NCI-H345 treated with DMSO at 0.1 percent for 48 hours (cell line): ENCODE data around the gene RMND5A.
"Not testable (repeated sequence)": the region's sequence is repeated elsewhere in the genome, so short reads cannot be mapped to it uniquely, and the experiment has no call there.

Source experiments
- DNase-seq: peaks from one replicate; lab custom pipeline; 2025; ENCODE audit not compliant: unreplicated experiment; lab: John Stamatoyannopoulos, UW

RMND5A gene

GRCh38 chr2:86714579-86715173 is 5.4 kb upstream of the RMND5A start:
- not testable (repeated sequence) for DNase-seq

- DNase-seq, result not testable (repeated sequence)
Observed at GRCh38 chr2:86719263-86719636, 841 bp upstream of the RMND5A start.

DNA sequence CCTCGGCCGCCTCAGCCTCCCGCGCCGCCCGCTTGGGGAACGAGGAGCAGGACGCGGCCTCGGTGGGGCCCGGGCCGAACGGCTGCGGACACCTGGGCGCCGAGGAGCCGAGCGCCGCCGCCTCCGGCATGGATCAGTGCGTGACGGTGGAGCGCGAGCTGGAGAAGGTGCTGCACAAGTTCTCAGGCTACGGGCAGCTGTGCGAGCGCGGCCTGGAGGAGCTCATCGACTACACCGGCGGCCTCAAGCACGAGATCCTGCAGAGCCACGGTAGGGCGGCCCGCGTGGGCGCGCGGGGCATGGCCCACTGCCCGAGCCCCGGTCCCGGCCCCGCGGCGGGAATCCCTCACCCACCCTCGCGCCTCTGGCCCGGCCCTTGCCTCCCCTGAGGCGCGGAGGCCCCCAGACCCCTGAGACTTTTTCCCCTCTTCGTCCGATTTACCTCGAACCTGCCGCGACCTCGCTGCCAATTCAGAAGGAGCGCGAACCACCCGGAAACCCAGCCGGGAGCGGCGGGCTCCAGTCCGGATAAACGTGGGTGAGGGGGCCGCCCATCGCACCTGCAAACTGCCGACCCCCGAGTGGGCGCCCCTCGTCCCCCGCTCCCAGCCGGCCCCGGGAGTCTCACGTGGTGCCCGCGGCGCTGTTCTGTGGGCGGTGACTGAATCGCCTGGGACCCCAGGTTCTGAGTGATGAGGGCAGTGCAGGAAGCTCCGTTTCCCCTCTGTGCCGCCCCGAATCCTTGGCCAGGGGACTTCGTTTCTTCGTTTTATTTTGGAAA is 639 bp downstream of the RMND5A start:
- not testable (repeated sequence) for DNase-seq

DNA sequence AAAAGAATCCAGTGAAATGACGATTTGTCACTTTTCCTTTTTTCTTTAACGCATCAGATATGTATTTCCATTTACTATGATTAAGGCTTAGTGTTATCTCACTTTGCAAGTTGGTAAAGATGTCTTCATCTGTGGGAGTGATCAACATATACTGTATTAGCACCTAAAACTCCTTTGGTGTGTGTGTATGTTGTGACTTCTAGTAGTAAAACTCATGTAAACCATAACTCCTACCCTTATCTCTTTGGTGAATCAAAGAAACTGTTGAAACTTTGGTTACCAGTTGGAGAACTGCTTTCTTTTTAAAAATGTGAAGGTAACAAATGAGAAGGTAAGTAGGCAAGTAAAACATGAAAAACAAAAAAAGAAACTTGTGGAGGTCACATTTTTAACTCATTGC is 5.6 kb downstream of the RMND5A start:
- DNase-seq, result not testable (repeated sequence)

GRCh38 chr2:86732040-86732525 is 12.0 kb downstream of the RMND5A start:
- DNase-seq, result not testable (repeated sequence)

GRCh38 chr2:86732837-86733236 is 12.7 kb downstream of the RMND5A start:
- DNase-seq, result not testable (repeated sequence)

DNA sequence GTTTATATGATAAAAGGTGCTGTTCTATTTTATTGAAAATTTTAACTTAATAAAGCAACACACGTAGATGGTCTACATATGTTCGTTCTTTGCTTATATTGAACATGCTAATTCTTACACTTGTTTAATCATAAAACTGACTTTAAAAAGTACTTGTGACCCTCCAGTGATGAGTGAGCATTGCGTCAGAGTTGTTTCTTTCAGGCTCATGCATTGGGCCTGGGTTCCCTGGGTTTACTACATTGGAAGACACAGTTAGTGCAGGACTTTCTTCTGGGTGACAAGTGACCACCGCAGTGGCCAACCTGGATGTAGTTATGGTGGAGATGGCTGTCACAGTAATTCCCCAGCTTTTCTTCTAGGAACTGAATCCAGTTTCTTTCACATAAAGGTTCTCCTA is 13.4 kb downstream of the RMND5A start:
- DNase-seq, result not testable (repeated sequence)

DNA sequence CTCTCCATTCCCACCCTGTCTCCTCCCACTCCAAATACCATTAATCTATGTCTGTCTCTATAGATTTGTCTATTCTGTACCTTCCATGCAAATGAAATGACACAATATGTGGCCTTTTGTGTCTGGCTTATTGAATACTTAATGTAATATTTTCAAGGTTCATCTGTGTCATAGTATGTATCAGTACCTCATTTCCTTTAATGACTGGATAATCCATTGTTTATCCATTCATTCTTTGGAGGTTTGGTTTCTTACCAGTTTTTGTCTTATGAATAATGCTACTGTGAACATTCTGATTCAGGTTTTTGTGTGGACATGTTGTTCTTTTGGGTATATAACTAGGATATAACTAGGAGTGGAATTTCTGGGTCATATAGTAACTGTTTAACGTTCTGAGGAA is 14.8 kb downstream of the RMND5A start:
- not testable (repeated sequence) for DNase-seq

GRCh38 chr2:86739485-86739884 is 19.4 kb downstream of the RMND5A start:
- not testable (repeated sequence) for DNase-seq

- DNase-seq, result not testable (repeated sequence)
Observed at GRCh38 chr2:86739889-86740288, 19.8 kb downstream of the RMND5A start.

GRCh38 chr2:86741889-86742498 is 21.9 kb downstream of the RMND5A start:
- not testable (repeated sequence) for DNase-seq

DNA sequence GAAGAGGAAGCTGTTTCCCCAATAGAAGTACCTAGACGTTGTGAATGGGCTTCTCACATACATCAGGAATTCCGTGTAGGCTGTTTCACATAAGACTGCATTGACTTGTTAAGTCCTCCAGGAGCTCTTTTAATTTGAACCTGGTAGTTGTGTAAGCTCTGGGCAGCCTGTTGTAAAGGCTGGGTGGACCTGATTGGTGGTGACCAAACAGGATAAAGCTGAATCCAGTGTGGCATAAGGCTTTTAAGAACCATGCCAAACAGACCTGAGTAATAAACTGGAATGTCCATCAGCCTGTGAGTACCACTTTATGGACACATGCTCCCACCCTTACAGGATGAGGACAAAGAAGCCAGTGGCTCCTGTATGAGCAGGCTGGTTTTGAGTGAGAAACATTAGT is 24.1 kb downstream of the RMND5A start:
- no peak for DNase-seq

GRCh38 chr2:86746939-86747338 is 26.8 kb downstream of the RMND5A start:
- no peak for DNase-seq

GRCh38 chr2:86747711-86748639 is 27.9 kb downstream of the RMND5A start:
- DNase-seq, result no peak

DNA sequence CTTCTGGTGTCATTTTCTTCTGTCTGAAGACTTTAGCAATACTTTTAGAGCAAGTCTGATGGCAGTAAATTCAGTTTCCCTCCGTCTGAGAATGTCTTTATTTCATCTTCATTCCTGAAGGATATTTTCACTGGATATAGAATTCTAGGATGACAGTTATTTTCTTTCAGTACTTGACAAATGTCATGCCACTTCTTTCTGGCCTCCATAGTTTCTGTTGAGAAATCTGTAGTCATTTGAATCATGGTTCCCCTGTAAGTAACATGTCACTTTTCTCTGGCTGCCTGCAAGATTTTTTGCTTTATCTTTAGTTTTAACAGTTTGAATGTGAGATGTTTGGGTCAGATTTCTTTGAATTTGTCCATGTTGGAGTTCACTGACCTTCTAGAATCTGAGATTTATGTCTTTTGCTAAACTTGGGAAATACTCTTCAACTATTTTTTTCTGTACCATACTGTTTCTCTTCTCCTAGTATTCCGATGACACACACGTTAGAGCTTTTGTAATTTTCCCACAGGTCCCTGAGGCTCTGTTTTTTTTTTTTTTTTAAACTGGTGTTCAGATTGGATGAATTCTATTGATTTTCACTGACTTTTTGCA is 30.2 kb downstream of the RMND5A start:
- no peak for DNase-seq

DNA sequence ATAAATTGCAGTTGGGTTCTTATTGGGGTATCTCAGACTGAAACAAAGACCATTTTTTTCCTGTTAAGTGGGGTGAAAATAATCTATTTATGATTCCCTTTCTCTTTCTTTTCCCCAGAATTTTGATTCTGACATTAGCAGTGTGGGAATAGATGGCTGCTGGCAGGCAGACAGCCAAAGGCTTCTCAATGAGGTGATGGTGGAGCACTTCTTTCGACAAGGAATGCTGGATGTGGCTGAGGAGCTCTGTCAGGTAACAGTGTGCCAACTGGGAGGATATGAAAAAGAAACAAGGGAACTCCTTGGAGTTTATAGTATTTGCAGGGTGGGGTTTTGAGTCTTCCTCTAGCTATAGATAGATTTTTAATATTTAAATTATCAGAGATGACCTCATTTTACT is 31.7 kb downstream of the RMND5A start:
- no peak for DNase-seq

- no peak for DNase-seq
Observed at GRCh38 chr2:86752934-86753333, 32.8 kb downstream of the RMND5A start.

- DNase-seq, result no peak
Observed at GRCh38 chr2:86753606-86754005, 33.5 kb downstream of the RMND5A start.

DNA sequence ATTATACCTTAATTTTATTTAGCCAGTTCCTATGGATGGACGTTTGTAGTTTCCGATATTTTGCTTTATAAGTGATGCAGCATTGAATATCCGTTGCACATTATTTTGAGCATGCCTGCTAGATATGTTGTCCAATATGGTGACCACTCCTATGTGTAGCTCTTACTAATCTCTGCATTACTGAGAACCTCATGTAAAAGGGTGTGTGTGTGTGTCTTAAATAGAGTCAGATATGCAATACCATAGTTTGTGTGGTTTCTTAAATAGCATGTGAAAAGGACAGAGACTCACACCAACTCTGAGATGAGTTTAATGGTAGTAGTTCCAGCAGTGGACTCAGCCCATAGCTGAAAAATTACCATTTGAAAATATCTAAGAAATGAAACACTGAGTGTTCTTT is 38.3 kb downstream of the RMND5A start:
- DNase-seq, result no peak

GRCh38 chr2:86760371-86760770 is 40.3 kb downstream of the RMND5A start:
- DNase-seq, result no peak
